ENCODE measurements around the gene SIGLEC1. TPM values are rescaled to one million over a fixed set of nuclear protein-coding genes. Genes with fewer than 3 reads are reported as not detected.

SIGLEC1 gene
- total RNA-seq, 1 donor from 2014 or later: not detected

DNA sequence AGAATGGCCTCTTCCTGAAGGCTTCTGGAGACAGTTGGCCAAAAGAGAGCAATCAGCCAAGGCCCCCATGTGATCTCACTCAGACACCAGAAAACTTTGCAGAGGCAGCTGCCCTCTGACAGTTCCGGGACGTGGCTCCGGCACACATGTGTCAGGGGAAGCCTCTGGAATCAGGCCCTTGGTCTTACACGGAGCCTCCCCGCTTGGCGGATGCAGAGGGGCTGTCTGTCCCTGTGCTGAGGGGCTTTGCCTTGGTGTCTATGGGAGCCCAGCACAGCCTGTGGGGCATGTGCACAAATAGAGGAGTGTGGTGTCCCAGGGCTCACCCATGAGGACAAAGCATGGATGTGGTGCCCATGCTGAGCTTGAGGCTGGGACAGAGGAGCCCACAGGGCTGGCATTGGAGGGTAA is 13.8 kb downstream of the SIGLEC1 start:
- no peak overlapping the region for H3K27ac Mint-ChIP-seq
- no peaks in the 10 kb centered on the region for H3K4me1 Mint-ChIP-seq (ENCODE audit: low read depth)
- DNase-seq (ENCODE audit: low spot score): no peak
- intact Hi-C loops (cut with micrococcal nuclease): no loop called here
- H3K4me3 Mint-ChIP-seq (ENCODE audit: low read depth): no peak overlapping the region
- H3K36me3 Mint-ChIP-seq (ENCODE audit: low read depth): no peaks in the 10 kb centered on the region
- H3K27me3 Mint-ChIP-seq (ENCODE audit: low read depth): no peaks in the 10 kb centered on the region
- H3K9me3 Mint-ChIP-seq: no peaks in the 10 kb centered on the region

DNA sequence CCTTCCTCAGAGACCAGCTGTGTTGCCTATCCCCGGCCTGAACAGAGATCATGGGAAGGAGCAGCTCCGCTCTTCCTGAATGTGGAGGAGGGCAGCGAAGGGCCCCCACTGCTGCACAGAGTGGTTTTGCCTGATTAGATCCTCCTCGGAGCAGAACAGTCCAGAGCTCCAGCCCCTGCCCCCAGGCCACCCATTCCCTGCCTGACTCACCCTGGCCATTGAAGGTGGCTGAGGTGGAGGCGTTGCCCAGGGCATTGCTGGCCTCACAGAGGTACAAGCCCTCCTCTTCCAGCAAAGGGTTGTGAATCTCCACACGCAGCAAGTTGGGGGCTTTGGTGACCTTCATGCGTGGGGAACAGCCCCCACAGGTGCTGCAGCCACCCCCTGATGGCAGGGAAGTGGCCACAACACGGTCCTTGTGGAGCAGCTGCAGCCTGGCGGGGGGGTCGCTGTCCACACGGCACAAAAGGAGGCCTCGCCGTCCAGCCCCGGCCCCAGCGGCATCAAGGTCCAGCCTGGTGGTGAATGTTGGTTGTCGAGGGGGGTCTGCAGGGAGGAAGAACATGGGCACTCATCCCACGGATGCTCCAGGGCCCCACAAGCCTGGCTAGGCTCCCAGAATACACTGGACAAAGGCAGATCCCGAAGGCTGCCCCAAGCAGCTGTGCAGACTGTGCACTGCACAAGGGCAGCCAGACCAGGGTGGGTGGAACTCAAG is 14.7 kb downstream of the SIGLEC1 start:
- Mint-ChIP-seq H3K27me3 (ENCODE audit: low read depth) (no peaks in the 10 kb centered on the region), H3K27ac (no peak overlapping the region), H3K4me1 (ENCODE audit: low read depth) (no peaks in the 10 kb centered on the region), H3K4me3 (ENCODE audit: low read depth) (no peak overlapping the region), H3K36me3 (ENCODE audit: low read depth) (no peaks in the 10 kb centered on the region), H3K9me3 (no peaks in the 10 kb centered on the region)
- intact Hi-C loops (cut with micrococcal nuclease): no loop called here
- DNase-seq (ENCODE audit: low spot score): no peak

DNA sequence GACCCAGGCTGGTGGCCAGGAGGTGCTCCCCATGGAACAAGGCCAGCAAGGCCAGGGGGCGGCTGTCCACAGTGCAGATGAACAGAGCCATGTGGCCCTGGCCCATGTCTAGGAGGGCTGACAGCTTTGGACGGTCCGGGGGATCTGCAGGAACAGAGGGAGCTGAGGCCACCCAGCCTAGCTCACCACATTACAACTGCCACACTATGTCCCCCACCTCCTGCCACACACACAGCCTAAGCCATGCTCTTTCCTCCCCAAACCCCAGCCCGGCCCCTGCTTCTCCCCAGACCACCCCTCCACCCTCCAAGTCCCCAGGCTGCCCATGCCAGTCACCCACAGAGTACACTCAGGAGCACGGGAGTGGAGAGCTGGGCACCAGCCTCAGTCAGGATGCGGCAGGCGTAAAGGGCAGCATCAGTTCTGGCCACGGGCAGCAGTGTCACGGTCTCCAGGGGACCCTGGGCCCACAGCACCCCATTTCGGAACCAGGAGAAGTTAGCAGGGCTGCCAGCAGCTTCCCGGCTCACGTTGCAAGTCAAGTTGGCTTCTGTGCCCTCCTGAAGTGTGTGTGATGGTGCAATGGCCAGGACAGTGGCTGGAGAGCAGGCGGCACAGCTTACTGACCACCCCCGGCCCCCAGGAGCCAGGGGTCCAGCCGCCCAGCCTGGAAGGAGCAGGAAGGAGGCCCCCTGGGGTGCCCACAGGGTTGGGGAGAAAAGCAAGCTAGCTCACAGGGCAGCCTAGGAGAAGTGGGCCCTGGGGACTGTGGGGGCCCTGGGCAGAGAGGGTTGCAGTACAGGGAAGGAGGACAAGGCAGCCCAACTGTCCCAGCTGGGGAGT is 15.4 kb downstream of the SIGLEC1 start:
- no peak for DNase-seq (ENCODE audit: low spot score)
- Mint-ChIP-seq H3K4me1 (ENCODE audit: low read depth) (no peaks in the 10 kb centered on the region), H3K27me3 (ENCODE audit: low read depth) (no peaks in the 10 kb centered on the region), H3K4me3 (ENCODE audit: low read depth) (no peak overlapping the region), H3K9me3 (no peaks in the 10 kb centered on the region), H3K36me3 (ENCODE audit: low read depth) (no peaks in the 10 kb centered on the region), H3K27ac (no peak overlapping the region)
- intact Hi-C loops (cut with micrococcal nuclease): no loop called here

DNA sequence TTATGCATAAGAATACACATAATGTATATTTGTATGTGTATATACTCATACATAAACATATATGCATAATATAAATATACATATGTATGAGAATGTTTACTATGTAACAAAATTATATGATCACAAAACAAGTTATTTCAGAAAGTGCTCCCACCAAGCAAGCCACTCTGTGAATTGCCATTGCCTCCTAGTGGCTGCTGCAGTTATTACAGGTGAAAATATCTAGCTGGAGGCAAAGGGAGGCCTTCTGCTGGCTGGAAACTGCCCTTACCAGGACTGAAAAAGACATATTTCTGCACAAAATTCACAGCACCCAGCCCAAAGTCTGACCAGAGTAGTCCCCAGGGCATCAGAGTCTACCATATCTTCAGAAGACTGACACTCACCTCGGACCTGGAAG is 16.2 kb downstream of the SIGLEC1 start:
- H3K4me3 Mint-ChIP-seq (ENCODE audit: low read depth): no peak overlapping the region
- H3K27ac Mint-ChIP-seq: no peak overlapping the region
- intact Hi-C loops (cut with micrococcal nuclease): no loop called here
- DNase-seq (ENCODE audit: low spot score): no peak
- H3K9me3 Mint-ChIP-seq: no peaks in the 10 kb centered on the region
- H3K36me3 Mint-ChIP-seq (ENCODE audit: low read depth): no peaks in the 10 kb centered on the region
- no peaks in the 10 kb centered on the region for H3K27me3 Mint-ChIP-seq (ENCODE audit: low read depth)
- H3K4me1 Mint-ChIP-seq (ENCODE audit: low read depth): no peaks in the 10 kb centered on the region

DNA sequence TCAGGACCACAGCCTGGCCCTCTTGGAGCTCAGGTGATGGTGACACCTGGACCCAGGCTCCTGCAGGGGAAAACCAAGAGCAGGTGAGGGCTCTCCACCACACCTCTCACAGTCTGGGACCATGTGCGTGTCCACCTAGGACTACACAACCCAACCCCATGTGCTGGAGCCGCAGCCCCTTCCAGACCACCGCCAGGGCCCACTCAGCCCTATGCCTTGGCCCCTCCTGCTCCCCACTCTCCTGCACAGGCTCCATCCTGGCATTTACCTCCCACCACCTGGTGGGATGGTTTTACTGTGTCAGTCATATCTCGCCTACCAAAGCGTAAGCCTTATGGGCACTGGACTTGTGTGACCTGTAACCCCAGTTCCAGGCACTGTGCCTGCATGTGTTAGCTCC is 17.5 kb downstream of the SIGLEC1 start:
- no peaks in the 10 kb centered on the region for H3K36me3 Mint-ChIP-seq (ENCODE audit: low read depth)
- no peak overlapping the region for H3K4me3 Mint-ChIP-seq (ENCODE audit: low read depth)
- intact Hi-C loops (cut with micrococcal nuclease): no loop called here
- H3K9me3 Mint-ChIP-seq: no peaks in the 10 kb centered on the region
- no peak overlapping the region for H3K27ac Mint-ChIP-seq
- H3K27me3 Mint-ChIP-seq (ENCODE audit: low read depth): no peaks in the 10 kb centered on the region
- DNase-seq (ENCODE audit: low spot score): no peak
- H3K4me1 Mint-ChIP-seq (ENCODE audit: low read depth): no peaks in the 10 kb centered on the region

DNA sequence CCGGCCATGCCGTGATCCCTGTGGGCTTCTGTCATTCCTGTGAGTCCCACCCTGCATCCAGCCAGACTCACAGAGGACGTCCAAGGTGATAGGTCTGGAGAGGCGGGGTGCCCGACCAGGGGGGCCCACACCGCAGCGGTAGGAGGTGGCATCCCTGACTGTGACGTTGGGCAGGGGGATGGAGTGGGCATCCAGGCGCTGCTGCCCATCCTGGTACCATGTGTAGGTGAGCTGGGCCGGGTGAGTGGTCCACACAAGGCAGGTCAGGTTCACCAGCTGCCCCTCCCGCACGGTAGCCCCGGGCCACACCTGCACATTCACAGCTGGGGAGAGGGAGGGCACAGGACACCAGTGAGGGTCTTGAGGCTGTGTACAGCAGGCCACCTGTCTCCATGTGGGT is 19.0 kb downstream of the SIGLEC1 start:
- no peaks in the 10 kb centered on the region for H3K9me3 Mint-ChIP-seq
- intact Hi-C loops (cut with micrococcal nuclease): no loop called here

DNA sequence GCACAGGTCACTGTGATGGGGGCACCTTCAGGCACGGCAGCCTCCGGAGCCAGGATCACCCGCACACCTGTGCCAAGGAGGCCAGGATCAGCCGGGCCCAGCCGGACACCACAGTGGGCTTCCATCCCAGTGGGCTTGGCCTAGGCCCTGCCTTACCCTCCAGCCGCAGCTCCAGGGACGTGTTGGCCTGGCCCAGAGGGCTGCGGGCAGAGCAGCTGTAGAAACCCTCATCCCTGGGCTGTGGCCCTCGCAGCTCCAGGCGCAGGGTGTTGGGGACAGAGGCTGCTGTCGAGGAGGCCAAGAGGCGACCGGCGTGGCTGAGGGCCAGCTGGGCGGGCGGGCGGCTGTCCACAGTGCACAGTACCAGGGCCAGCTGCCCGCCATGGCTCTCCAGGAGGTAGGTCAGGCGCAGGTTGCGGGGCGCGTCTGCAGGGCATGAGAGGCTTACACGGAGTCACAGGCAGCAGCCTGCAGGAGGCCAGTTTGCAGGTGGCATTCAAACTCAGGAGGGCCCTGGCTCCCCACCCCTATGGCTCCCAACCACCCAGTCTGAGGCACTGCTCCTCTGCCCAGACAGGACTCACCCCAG is 19.6 kb downstream of the SIGLEC1 start:
- no peaks in the 10 kb centered on the region for H3K4me1 Mint-ChIP-seq (ENCODE audit: low read depth)
- H3K27me3 Mint-ChIP-seq (ENCODE audit: low read depth): peaks cover 4% of the 10 kb centered on the region
- DNase-seq (ENCODE audit: low spot score): no peak
- no peak overlapping the region for H3K4me3 Mint-ChIP-seq (ENCODE audit: low read depth)
- no peaks in the 10 kb centered on the region for H3K36me3 Mint-ChIP-seq (ENCODE audit: low read depth)
- no peaks in the 10 kb centered on the region for H3K9me3 Mint-ChIP-seq
- H3K27ac Mint-ChIP-seq: no peak overlapping the region
- intact Hi-C loops (cut with micrococcal nuclease): no loop called here

More for the DNA sequence above, 19.0 kb downstream of the SIGLEC1 start:
- DNase-seq (ENCODE audit: low spot score): no peak
- Mint-ChIP-seq H3K4me3 (ENCODE audit: low read depth) (no peak overlapping the region), H3K36me3 (ENCODE audit: low read depth) (no peaks in the 10 kb centered on the region), H3K27ac (no peak overlapping the region), H3K27me3 (ENCODE audit: low read depth) (no peaks in the 10 kb centered on the region), H3K4me1 (ENCODE audit: low read depth) (no peaks in the 10 kb centered on the region)

DNA sequence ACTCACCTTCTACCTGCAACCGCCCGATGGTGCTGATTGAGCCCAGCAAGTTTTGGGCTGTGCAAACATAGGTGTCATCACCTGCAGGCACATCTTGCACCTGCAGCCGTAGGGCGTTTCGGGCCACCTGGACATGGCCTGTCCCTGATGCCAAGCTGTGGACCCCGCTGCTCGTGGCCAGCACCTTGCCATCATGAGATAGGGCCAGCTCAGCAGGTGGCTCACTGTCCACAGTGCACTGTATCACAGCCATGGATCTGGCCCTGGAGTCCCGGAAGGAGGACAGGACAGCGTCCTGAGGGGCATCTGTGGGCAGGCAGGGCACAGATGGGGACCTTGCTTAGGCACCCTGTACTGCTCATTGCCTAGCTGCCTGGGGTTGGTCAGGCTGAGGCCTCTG is 20.5 kb downstream of the SIGLEC1 start:
- H3K4me3 Mint-ChIP-seq (ENCODE audit: low read depth): no peak overlapping the region
- H3K4me1 Mint-ChIP-seq (ENCODE audit: low read depth): no peaks in the 10 kb centered on the region
- H3K27me3 Mint-ChIP-seq (ENCODE audit: low read depth): peaks cover 6% of the 10 kb centered on the region
- no peak overlapping the region for H3K27ac Mint-ChIP-seq
- intact Hi-C loops (cut with micrococcal nuclease): no loop called here
- no peaks in the 10 kb centered on the region for H3K36me3 Mint-ChIP-seq (ENCODE audit: low read depth)
- no peaks in the 10 kb centered on the region for H3K9me3 Mint-ChIP-seq
- no peak for DNase-seq (ENCODE audit: low spot score)

DNA sequence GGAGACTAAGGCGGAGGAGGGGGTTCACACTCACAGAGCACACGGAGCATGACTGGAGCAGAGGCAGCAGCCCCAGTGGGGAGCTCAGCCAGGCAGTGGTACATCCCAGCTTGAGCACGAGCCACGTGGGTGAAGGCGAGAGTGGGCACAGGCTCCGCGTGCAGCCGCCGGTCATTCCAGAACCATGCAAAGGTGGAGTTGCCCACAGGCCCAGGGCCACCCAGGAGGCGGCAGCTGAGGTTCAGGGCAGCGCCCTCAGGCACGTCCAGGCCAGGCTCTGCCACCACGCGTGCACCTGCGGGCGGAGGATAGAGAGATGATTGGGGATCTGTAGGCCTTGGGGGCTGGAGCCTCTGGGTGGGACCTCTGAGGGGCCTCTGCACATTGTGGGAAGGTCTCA is 21.1 kb downstream of the SIGLEC1 start:
- intact Hi-C loops (cut with micrococcal nuclease): no loop called here
- Mint-ChIP-seq H3K4me1 (ENCODE audit: low read depth) (no peaks in the 10 kb centered on the region), H3K36me3 (ENCODE audit: low read depth) (no peaks in the 10 kb centered on the region), H3K4me3 (ENCODE audit: low read depth) (no peak overlapping the region), H3K27me3 (ENCODE audit: low read depth) (peaks cover 9% of the 10 kb centered on the region), H3K9me3 (no peaks in the 10 kb centered on the region), H3K27ac (no peak overlapping the region)
- no peak for DNase-seq (ENCODE audit: low spot score)

DNA sequence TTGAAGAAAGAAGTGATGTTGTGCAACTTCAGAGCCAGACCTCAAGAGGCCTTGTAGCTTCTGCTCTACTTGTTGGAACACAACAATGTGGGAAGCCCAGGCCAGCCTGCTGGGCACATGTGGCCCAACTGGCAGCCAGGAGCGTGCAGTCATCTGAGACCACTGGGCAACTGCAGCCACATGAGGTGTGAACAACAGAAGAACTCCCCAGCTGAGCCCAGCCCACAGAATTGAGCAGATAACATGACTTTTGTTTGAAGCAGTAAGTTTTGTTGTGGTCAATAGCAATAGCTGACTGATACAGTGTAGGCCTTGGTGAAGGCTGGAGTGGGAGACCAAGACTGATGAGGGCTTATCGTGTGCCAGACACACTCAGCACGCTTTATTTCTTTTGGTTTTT is 22.0 kb downstream of the SIGLEC1 start:
- Mint-ChIP-seq H3K27me3 (ENCODE audit: low read depth) (peaks cover 12% of the 10 kb centered on the region), H3K36me3 (ENCODE audit: low read depth) (no peaks in the 10 kb centered on the region), H3K9me3 (no peaks in the 10 kb centered on the region), H3K27ac (no peak overlapping the region), H3K4me1 (ENCODE audit: low read depth) (no peaks in the 10 kb centered on the region), H3K4me3 (ENCODE audit: low read depth) (no peak overlapping the region)
- intact Hi-C loops (cut with micrococcal nuclease): no loop called here
- DNase-seq (ENCODE audit: low spot score): no peak

DNA sequence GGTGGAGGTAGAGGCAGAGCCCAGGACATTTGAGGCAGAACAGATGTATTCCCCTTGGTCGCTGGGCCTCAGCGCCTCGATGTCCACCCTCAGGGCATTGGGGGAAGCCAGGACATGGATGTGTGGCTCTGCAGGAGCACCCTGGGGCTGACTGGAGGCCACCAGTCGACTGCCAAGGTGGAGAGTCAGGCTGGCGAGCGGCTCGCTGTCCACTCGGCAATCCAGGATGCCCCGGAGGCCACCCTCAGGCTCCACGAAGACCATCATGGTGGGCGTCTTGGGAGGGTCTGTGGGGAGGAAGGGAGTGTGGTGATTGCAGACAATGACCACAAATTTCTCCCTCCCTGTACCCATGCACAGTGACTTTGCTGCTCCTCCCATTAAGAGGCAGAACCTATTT is 22.4 kb downstream of the SIGLEC1 start:
- H3K4me3 Mint-ChIP-seq (ENCODE audit: low read depth): no peak overlapping the region
- H3K36me3 Mint-ChIP-seq (ENCODE audit: low read depth): no peaks in the 10 kb centered on the region
- H3K27ac Mint-ChIP-seq: no peak overlapping the region
- no peaks in the 10 kb centered on the region for H3K4me1 Mint-ChIP-seq (ENCODE audit: low read depth)
- intact Hi-C loops (cut with micrococcal nuclease): no loop called here
- peaks cover 14% of the 10 kb centered on the region for H3K27me3 Mint-ChIP-seq (ENCODE audit: low read depth)
- H3K9me3 Mint-ChIP-seq: no peaks in the 10 kb centered on the region
- no peak for DNase-seq (ENCODE audit: low spot score)

DNA sequence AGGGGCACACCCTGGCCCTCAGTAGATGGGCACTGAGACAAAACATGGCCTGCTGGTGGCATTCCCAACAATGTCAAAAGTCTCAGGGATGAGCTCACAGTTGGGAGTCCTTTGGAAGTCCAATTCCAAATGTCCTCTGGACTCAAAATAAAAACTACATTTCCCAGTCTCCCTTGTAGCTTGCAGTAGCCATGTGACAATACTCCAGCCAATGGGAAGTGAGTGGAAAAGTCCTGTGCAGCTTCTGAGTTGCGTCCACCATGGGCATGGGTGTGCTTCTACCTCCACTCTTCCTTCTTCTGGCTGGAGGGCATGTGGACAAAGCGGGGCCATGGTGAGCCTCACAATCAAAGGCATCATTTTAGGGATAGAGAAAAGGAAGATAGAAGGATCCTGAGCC is 24.7 kb downstream of the SIGLEC1 start:
- no peak for DNase-seq (ENCODE audit: low spot score)
- Mint-ChIP-seq H3K9me3 (no peaks in the 10 kb centered on the region), H3K4me1 (ENCODE audit: low read depth) (no peaks in the 10 kb centered on the region), H3K4me3 (ENCODE audit: low read depth) (no peak overlapping the region), H3K27me3 (ENCODE audit: low read depth) (peaks cover 31% of the 10 kb centered on the region), H3K27ac (no peak overlapping the region), H3K36me3 (ENCODE audit: low read depth) (no peaks in the 10 kb centered on the region)
- intact Hi-C loops (cut with micrococcal nuclease): no loop called here

DNA sequence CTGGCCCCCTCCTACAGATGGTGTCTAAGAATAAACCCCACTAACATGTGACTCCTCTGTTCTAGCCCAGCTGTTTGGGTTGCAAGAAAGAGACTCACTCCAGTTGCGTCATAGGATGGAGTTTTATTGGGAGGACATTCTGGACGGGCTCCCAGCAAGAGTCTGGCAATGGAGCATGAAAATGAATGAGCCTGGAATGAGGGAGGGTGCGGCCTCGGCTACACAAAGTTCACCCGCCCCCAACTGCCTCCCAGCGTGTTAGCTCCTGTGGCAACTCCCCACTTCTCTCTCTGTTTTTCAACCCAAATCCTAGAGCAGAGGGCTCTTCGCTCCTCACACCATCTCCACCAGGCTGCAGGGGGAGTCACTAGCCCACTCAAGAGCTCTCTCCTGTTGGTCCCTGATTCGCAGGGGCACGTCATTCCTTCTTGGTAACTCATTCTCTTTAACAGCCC is 25.5 kb downstream of the SIGLEC1 start:
- DNase-seq (ENCODE audit: low spot score): no peak
- no peak overlapping the region for H3K27ac Mint-ChIP-seq
- intact Hi-C loops (cut with micrococcal nuclease): no loop called here
- H3K9me3 Mint-ChIP-seq: no peaks in the 10 kb centered on the region
- H3K27me3 Mint-ChIP-seq (ENCODE audit: low read depth): peaks cover 34% of the 10 kb centered on the region
- H3K4me3 Mint-ChIP-seq (ENCODE audit: low read depth): no peak overlapping the region
- no peaks in the 10 kb centered on the region for H3K36me3 Mint-ChIP-seq (ENCODE audit: low read depth)
- no peaks in the 10 kb centered on the region for H3K4me1 Mint-ChIP-seq (ENCODE audit: low read depth)

Measured in activated T-helper 2 cell treated with anti-CD3 and anti-CD28 coated beads, Interferon-gamma antibody, Interleukin-2, Interleukin-4, amounts not matched to agents 10 μg/mL and 5 μg/mL and 100 μg/mL, durations not matched to agents 14 hours and 24 hours and 36 hours (primary cell).